Hindlimb muscle (tissue), 1 donor: ENCODE measurements around the gene KLHL7. TPM values are rescaled to one million over a fixed set of nuclear protein-coding genes. Genes with fewer than 3 reads are reported as not detected.
"Not testable (repeated sequence)": the region's sequence is repeated elsewhere in the genome, so short reads cannot be mapped to it uniquely, and the experiment has no call there.

ENCODE experiments used
- DNase-seq: peaks from one replicate; pipeline ENCODE4 v3.0.0-alpha.2; 2013
- polyA plus RNA-seq: library from polyadenylated mRNA; unstranded; fragments of 120-200 nt; gene quantifications from one replicate; pipeline ENCODE4 v1.2.1, GENCODE V29; 2013; ENCODE audit not compliant: insufficient read length

KLHL7 gene
- polyA plus RNA-seq, 1 donor: 23.6 TPM

- no peak for DNase-seq
Observed at GRCh38 chr7:23220690-23221305, 115.2 kb downstream of the KLHL7 start.

GRCh38 chr7:23222439-23223030 lies 117.0 kb downstream of the KLHL7 start:
- DNase-seq: no peak

GRCh38 chr7:23224364-23224763 lies 118.8 kb downstream of the KLHL7 start:
- DNase-seq: not testable (repeated sequence)

GRCh38 chr7:23226844-23227450 lies 121.4 kb downstream of the KLHL7 start:
- no peak for DNase-seq

Other genes with a start within 250 kb of the KLHL7 start
- gene HYCC1, start 91.7 kb upstream of the KLHL7 start, polyA plus RNA-seq: 18.6 TPM
- 31.7 TPM for gene NUP42, start 76.3 kb downstream of the KLHL7 start, polyA plus RNA-seq
- gene GPNMB, start 141.0 kb downstream of the KLHL7 start, polyA plus RNA-seq: 53.7 TPM
- 95.2 TPM for gene MALSU1, start 193.6 kb downstream of the KLHL7 start, polyA plus RNA-seq